ENCODE results near the gene THADA.
"Not testable (repeated sequence)": the region's sequence is repeated elsewhere in the genome, so short reads cannot be mapped to it uniquely, and the experiment has no call there.

Gene THADA

GRCh38 chr2:43191947-43192516 lies 403.8 kb downstream of the THADA start:
- Histone ChIP-seq H3K27ac (ENCODE audit: extremely low read depth, low read depth, low read length) (no peak overlapping the region), H3K4me3 (ENCODE audit: low read depth, low read length) (no peak overlapping the region), H3K4me1 (ENCODE audit: control insufficient read depth, insufficient read depth, low read length) (no peaks in the 10 kb centered on the region), H3K36me3 (ENCODE audit: control insufficient read depth in 2 of 2, insufficient read depth in 1 of 2, low read length in 2 of 2) (no peaks in the 10 kb centered on the region), H3K9me3 (ENCODE audit: control insufficient read depth, insufficient read depth, low read depth, low read length) (no peaks in the 10 kb centered on the region)
- TF ChIP-seq GLI4 (tag by site-specific recombination; IDR thresholded peaks at IDR 0.05) (no peak), ZNF629 (tag by site-specific recombination; IDR thresholded peaks at IDR 0.05) (no peak), ZNF830 (tag by site-specific recombination; IDR thresholded peaks at IDR 0.05; ENCODE audit: low read depth) (no peak), ELK4 (IDR thresholded peaks at IDR 0.05; ENCODE audit: borderline replicate concordance, low read depth, low read length) (no peak), ZNF23 (tag by site-specific recombination; IDR thresholded peaks at IDR 0.05; ENCODE audit: borderline replicate concordance) (no peak), ZNF768 (tag by site-specific recombination; IDR thresholded peaks at IDR 0.05) (peak; percentile 79; the same call in 1 of the 2 replicates), ZNF449 (tag by site-specific recombination; IDR thresholded peaks at IDR 0.05) (no peak), ZNF530 (tag by site-specific recombination; IDR thresholded peaks at IDR 0.05; ENCODE audit: low read depth) (no peak)
- POLR2A ChIA-PET: interaction anchor here (0.6 to 0.7 kb wide), 2 partner anchors 28 to 1167 kb away, joined by 3 to 6 read pairs; no protein-coding TSS in a partner anchor
- CTCF ChIA-PET: interaction anchor here (0.6 to 1.5 kb wide), 2 partner anchors 37 to 554 kb away, joined by 4 to 10 read pairs; no protein-coding TSS in a partner anchor

DNA sequence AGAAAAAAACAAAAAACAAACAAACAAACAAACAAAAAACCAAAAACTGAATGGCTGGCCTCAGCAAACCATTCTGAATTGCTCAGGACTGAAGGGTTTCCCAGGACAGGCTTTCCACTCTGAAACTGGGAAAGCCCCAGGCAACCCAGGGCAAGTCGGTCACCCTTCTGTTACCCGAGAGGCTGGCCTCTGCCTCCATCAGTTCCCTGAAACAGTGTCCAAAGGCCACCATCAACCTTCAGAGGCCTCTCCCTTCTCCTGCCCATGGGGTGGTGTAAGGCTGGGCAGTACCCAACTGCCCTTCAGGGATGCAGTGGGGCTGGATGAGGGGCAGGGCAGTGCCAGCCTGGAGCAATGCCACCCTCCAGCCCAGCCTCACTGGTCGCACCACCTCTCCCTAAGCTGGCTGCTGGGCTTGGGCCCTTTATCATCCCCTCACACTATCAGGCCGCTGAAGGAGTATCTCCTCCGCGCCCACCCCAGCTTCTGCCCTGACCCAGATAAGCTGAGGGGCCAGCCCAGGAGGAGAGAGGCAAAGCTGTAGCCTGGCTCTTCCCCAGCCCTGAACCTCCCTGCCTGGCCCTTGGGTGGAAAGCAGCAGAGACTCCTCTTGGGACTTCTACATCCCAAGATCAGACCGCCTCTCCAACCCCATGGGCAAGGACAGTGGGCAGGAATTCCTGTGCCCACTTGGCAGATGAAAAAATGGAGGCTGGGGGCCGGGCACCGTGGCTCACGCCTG lies 405.4 kb downstream of the THADA start:
- CTCF ChIA-PET: no interaction called here
- POLR2A ChIA-PET: no interaction called here
- Histone ChIP-seq H3K27ac (ENCODE audit: extremely low read depth, low read depth, low read length) (no peak overlapping the region), H3K4me1 (ENCODE audit: control insufficient read depth, insufficient read depth, low read length) (no peaks in the 10 kb centered on the region), H3K9me3 (ENCODE audit: control insufficient read depth, insufficient read depth, low read depth, low read length) (no peaks in the 10 kb centered on the region), H3K36me3 (ENCODE audit: control insufficient read depth in 2 of 2, insufficient read depth in 1 of 2, low read length in 2 of 2) (no peaks in the 10 kb centered on the region), H3K4me3 (ENCODE audit: low read depth, low read length) (no peak overlapping the region)
- TF ChIP-seq SP2 (tag by site-specific recombination; IDR thresholded peaks at IDR 0.05): no peak
- TF ChIP-seq SETDB1 (IDR thresholded peaks at IDR 0.05; ENCODE audit: insufficient read length, low read length): no peak
- TF ChIP-seq ZNF837 (tag by site-specific recombination; IDR thresholded peaks at IDR 0.05): no peak
- TF ChIP-seq ZNF776 (tag by site-specific recombination; IDR thresholded peaks at IDR 0.05; ENCODE audit: borderline replicate concordance): no peak
- TF ChIP-seq ZSCAN16 (tag by site-specific recombination; IDR thresholded peaks at IDR 0.05): no peak
- no peak for TF ChIP-seq ZNF416 (tag by site-specific recombination; IDR thresholded peaks at IDR 0.05)
- TF ChIP-seq ZNF521 (tag by site-specific recombination; IDR thresholded peaks at IDR 0.05): no peak
- TF ChIP-seq ZNF112 (tag by site-specific recombination; IDR thresholded peaks at IDR 0.05): no peak
- TF ChIP-seq, protein P1, sequence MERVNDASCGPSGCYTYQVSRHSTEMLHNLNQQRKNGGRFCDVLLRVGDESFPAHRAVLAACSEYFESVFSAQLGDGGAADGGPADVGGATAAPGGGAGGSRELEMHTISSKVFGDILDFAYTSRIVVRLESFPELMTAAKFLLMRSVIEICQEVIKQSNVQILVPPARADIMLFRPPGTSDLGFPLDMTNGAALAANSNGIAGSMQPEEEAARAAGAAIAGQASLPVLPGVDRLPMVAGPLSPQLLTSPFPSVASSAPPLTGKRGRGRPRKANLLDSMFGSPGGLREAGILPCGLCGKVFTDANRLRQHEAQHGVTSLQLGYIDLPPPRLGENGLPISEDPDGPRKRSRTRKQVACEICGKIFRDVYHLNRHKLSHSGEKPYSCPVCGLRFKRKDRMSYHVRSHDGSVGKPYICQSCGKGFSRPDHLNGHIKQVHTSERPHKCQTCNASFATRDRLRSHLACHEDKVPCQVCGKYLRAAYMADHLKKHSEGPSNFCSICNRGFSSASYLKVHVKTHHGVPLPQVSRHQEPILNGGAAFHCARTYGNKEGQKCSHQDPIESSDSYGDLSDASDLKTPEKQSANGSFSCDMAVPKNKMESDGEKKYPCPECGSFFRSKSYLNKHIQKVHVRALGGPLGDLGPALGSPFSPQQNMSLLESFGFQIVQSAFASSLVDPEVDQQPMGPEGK (tag by site-specific recombination; IDR thresholded peaks at IDR 0.05): no peak
- TF ChIP-seq ZNF211 (tag by site-specific recombination; IDR thresholded peaks at IDR 0.05; ENCODE audit: low read depth): no peak
- TF ChIP-seq ZNF560 (tag by site-specific recombination; IDR thresholded peaks at IDR 0.05; ENCODE audit: borderline replicate concordance): no peak
- no peak for TF ChIP-seq GFI1B (tag by site-specific recombination; IDR thresholded peaks at IDR 0.05)
- no peak for TF ChIP-seq ZBTB1 (tag by site-specific recombination; IDR thresholded peaks at IDR 0.05)
- no peak for TF ChIP-seq FEZF1 (tag by site-specific recombination; IDR thresholded peaks at IDR 0.05)
- TF ChIP-seq WT1 (tag by site-specific recombination; IDR thresholded peaks at IDR 0.05): no peak
- no peak for TF ChIP-seq ZNF544 (tag by site-specific recombination; IDR thresholded peaks at IDR 0.05)
- no peak for TF ChIP-seq ZSCAN4 (tag by site-specific recombination; IDR thresholded peaks at IDR 0.05)
- TF ChIP-seq BCL11A (tag by site-specific recombination; IDR thresholded peaks at IDR 0.05; ENCODE audit: low read depth): no peak

GRCh38 chr2:43189861-43190260 lies 406.0 kb downstream of the THADA start:
- POLR2A ChIA-PET; H3K36me3 ChIP-seq (ENCODE audit: control insufficient read depth in 2 of 2, insufficient read depth in 1 of 2, low read length in 2 of 2); H3K4me3 ChIP-seq (ENCODE audit: low read depth, low read length); H3K27ac ChIP-seq (ENCODE audit: extremely low read depth, low read depth, low read length); H3K4me1 ChIP-seq (ENCODE audit: control insufficient read depth, insufficient read depth, low read length); H3K9me3 ChIP-seq (ENCODE audit: control insufficient read depth, insufficient read depth, low read depth, low read length): not testable (repeated sequence)
- CTCF ChIA-PET: interaction anchor here (1.2 kb wide), 1 partner anchor 10 kb away, joined by 4 read pairs; no protein-coding TSS in a partner anchor

All from HEK293 (cell line).